Measurements from ENCODE around the gene PLXNC1.
"Not testable (repeated sequence)": the region's sequence is repeated elsewhere in the genome, so short reads cannot be mapped to it uniquely, and the experiment has no call there.

The PLXNC1 gene

GRCh38 chr12:94305130-94305957, 157.0 kb downstream of the PLXNC1 start:
- DNase-seq = no peak

- DNase-seq = no peak
Measured at GRCh38 chr12:94308612-94309011, 160.2 kb downstream of the PLXNC1 start.

GRCh38 chr12:94309373-94309772, 161.0 kb downstream of the PLXNC1 start:
- no peak for DNase-seq

DNA sequence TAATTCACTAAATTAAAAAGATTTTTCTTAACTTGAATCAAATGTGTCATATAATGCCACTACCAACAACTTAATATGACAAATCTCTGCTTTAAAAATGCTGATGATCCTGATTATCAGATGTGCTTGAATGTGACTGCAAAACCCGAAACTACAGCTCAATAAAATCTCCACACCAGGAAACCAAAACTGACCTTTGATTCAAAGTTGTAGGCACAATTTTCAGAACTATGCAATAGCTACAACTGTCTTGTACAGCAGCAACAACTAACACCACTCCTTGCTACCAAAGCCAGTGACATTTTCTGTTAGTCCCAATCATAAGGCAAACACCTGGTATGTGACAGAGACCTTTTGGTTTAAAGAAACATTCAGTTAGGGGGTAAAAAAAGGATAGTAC, 164.0 kb downstream of the PLXNC1 start:
- DNase-seq = no peak

DNA sequence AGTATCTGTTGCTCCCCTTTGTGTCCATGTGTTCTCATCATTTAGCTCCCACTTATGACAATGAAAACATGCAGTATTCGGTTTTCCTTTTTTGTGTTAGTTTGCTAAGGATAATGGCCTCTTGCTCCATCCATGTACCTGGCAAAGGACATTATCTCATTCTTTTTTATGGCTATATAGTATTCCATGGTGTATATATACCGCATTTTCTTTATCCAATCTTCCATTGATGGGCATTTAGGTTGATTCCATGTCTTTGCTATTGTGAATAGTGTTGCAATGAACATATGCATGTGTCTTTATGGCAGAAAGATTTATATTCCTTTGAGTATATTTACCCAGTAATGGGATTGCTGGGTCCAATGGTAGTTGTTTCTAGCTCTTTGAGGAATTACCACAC, 168.2 kb downstream of the PLXNC1 start:
- not testable (repeated sequence) for DNase-seq

DNA sequence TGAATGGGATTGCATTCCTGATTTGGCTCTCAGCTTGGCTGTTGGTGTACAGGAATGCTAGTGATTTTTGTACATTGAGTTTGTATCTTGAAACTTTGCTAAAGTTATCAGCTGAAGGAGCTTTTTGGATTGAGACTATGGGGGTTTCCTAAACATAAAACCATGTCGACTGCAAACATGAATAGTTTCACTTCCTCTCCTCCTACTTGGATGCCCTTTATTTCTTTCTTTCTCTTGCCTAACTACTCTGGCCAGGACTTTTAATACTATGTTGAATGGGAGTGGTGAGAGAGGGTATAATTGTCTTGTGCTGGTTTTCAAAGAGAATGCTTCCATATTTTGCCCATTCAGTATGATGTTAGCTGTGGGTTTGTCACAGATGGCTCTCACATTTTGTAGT, 169.8 kb downstream of the PLXNC1 start:
- no peak for DNase-seq

DNA sequence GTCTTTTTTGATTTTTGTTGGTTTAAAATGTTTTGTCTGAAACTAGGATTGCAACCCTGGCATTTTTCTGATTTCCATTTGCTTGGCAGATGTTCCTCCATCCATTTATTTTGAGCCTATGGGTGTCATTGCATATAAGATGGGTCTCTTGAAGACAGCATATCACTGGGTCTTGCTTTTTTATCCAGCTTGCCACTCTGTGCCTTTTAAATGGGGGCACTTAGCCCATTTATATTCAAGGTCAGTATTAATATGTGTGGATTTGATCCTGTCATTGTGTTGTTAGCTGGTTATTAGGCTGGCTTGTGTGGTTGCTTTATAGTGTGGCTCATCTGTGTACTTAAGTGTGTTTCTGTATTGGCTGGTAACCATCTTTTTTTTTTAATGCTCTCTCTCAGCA, 171.7 kb downstream of the PLXNC1 start:
- no peak for DNase-seq

DNA sequence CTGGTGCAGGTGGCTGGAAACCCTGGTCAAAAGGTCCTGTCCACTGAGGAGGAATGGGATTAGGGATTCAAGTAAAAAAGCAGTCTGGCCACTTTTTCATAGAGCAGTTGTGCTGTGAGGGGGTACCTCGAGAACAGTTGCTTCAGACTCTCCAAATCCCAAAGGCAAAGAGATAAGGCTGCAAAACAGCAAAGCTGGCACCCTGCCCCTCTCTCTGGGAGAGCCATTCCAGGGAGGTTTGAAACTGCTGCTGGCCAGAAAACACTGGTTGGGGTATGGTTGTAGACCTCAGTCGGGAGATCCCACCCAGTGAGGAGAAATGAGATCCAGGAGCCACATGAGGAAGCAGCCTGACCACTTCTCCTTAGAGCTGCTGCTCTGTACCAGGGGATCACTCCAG, 174.0 kb downstream of the PLXNC1 start:
- DNase-seq = no peak

- DNase-seq = no peak
Measured at GRCh38 chr12:94326234-94326633, 177.9 kb downstream of the PLXNC1 start.

DNA sequence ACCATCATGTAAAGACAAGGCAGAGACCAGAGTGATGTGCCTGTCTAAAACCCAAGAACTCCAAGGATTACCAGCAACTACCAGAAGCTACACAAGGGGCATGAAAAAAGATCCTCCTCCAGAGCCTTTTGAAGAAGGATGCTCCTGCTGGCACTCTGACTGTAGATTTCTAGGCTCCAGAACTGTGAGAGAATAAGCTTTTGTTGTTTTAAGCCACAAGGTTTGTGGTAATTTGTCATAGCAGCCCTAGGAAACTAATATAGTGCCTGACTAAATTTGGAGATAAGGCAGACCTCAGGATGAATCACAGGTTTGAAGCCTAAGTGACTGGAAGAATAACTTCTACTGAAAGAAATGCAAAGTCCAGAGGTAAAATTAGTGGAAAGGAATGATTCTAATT, 178.3 kb downstream of the PLXNC1 start:
- DNase-seq = no peak

DNA sequence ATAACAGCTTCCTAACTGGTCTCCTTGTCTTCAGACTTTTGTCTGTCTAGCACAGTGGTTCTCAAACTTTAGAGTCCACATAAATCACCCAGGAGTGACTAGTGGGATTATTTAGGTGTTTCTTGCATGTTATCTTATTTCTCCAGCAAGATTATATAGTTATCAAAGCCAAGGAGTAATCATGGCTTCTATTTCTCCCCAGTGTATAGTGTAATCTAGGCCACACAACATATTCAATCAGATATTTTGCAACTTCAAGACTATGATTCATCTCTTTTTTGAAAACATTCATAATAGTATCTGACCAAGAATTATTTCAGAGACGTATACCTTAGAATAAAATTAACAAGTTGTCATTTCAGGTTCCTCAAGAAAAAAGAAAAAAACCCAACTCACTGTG, 179.4 kb downstream of the PLXNC1 start:
- no peak for DNase-seq

GRCh38 chr12:94329366-94329765, 181.0 kb downstream of the PLXNC1 start:
- no peak for DNase-seq

- DNase-seq = no peak
Measured at GRCh38 chr12:94333396-94333795, 185.0 kb downstream of the PLXNC1 start.

GRCh38 chr12:94336211-94336925, 188.0 kb downstream of the PLXNC1 start:
- DNase-seq = no peak

DNA sequence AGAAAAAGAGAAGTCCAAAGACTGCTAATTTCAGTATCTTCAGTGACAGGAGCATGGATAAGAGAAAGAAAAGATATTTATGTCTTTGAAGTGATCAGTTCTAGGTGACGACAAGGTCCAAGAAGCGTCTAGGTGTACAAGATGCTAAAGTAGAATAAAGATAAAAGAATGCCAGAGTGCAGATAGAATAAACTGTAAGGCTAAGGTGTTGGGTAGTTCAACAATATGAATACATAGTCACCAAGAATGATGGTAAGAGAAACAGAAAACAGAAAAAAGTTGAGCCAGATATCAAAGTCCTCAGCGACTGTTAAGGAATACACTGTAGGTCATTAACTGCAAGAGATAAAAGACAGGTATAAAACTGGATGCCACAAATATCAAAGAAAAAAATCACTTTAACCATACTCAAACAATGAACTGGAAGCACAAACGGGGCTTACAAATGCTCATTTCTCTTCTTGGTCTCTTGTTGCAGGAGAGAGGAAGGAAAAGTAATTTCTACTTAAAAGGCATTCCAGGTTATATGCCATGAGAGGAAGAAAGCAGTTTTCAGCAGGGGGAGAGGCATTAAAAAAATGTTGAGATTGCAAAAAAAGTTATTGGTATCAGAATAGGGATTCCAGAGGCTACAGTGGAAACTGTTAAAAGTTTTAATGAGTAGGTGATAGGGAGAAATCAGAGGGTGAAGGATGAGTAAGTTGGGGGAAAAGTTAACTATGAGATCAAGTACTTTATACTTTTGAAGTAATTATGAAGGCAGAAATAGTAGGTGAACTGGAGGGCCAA, 189.8 kb downstream of the PLXNC1 start:
- no peak for DNase-seq

- no peak for DNase-seq
Measured at GRCh38 chr12:94340573-94340972, 192.2 kb downstream of the PLXNC1 start.

DNA sequence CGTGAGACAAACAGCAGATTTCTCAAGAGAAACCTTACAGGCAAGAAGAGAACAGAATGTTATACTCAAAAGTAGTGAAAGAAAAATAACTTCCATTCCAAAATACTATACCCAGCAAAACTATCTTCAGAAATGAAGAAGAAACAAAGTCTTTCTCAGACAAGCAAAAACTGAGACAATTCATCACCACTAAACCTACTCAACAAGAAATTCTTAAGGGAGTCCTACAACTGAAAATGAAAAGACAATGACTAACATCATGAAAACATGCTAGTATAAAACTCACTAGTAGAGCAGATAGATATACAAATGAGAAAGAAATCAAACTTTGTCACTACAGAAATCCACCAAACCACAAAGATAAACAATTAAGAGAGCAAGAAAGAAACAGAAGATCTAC, 204.8 kb downstream of the PLXNC1 start:
- no peak for DNase-seq
